HEK293T (cell line): ENCODE results near the gene NEUROD4.
"Not testable (repeated sequence)": the region's sequence is repeated elsewhere in the genome, so short reads cannot be mapped to it uniquely, and the experiment has no call there.

Experiments
- CTCF ChIA-PET: fragments of 350-600 bp; formaldehyde crosslinking; extraction: SDS; loops from one replicate; lab custom pipeline; 2021; ENCODE audit warnings: antibody characterized with exemption, inconsistent platforms; lab: Yijun Ruan, JAX
- POLR2A ChIA-PET: fragments of 350-600 bp; formaldehyde crosslinking; extraction: SDS; loops from one replicate; lab custom pipeline; 2020; ENCODE audit warnings: antibody characterized with exemption, inconsistent platforms; lab: Yijun Ruan, JAX
- DNase-seq: peaks from one replicate; pipeline ENCODE4 v3.0.0; 2012; ENCODE audit warnings: mixed read lengths; ENCODE audit errors: extremely low spot score
- ARNT ChIP-seq: fragments of 450-650 bp; IDR thresholded peaks from 2 replicates; pipeline ENCODE4 v1.6.1; 2017; ENCODE audit warnings: mild to moderate bottlenecking
- BHLHE40 ChIP-seq: fragments of 450-650 bp; IDR thresholded peaks from 2 replicates; pipeline ENCODE4 v1.6.1; 2016; ENCODE audit warnings: mild to moderate bottlenecking, moderate library complexity, borderline replicate concordance
- CTBP1 ChIP-seq: fragments of 450-650 bp; IDR thresholded peaks from 2 replicates; pipeline ENCODE4 v1.6.1; 2016; ENCODE audit warnings: borderline replicate concordance
- ELF4 ChIP-seq: fragments of 450-650 bp; IDR thresholded peaks from 2 replicates; pipeline ENCODE4 v1.6.1; 2017; ENCODE audit warnings: antibody characterized with exemption
- FOXA1 ChIP-seq: fragments of 450-650 bp; IDR thresholded peaks from 2 replicates; pipeline ENCODE4 v1.6.1; 2016; ENCODE audit warnings: mild to moderate bottlenecking
- FOXK2 ChIP-seq: fragments of 450-650 bp; IDR thresholded peaks from 2 replicates; pipeline ENCODE4 v1.6.1; 2016; ENCODE audit warnings: mild to moderate bottlenecking
- FOXM1 ChIP-seq: fragments of 450-650 bp; IDR thresholded peaks from 2 replicates; pipeline ENCODE4 v1.6.1; 2017; ENCODE audit warnings: mild to moderate bottlenecking, borderline replicate concordance
- HDGF ChIP-seq: fragments of 450-650 bp; IDR thresholded peaks from 2 replicates; pipeline ENCODE4 v1.6.1; 2017; ENCODE audit warnings: antibody characterized with exemption, borderline replicate concordance
- L3MBTL2 ChIP-seq: fragments of 450-650 bp; conservative IDR thresholded peaks from 2 replicates; pipeline ENCODE4 v1.6.1; 2016; ENCODE audit warnings: mild to moderate bottlenecking
- LEF1 ChIP-seq: fragments of 450-650 bp; IDR thresholded peaks from 2 replicates; pipeline ENCODE4 v1.6.1; 2017; ENCODE audit warnings: mild to moderate bottlenecking, borderline replicate concordance
- NFRKB ChIP-seq: fragments of 450-650 bp; IDR thresholded peaks from 2 replicates; pipeline ENCODE4 v1.6.1; 2016; ENCODE audit warnings: mild to moderate bottlenecking, moderate library complexity
- PKNOX1 ChIP-seq: fragments of 450-650 bp; IDR thresholded peaks from 2 replicates; pipeline ENCODE4 v1.6.1; 2016
- SP1 ChIP-seq: fragments of 450-650 bp; IDR thresholded peaks from 2 replicates; pipeline ENCODE4 v1.6.1; 2017
- SUZ12 ChIP-seq: fragments of 450-650 bp; IDR thresholded peaks from 2 replicates; pipeline ENCODE4 v1.6.1; 2016; ENCODE audit warnings: mild to moderate bottlenecking
- TARDBP ChIP-seq: fragments of 450-650 bp; IDR thresholded peaks from 2 replicates; pipeline ENCODE4 v1.6.1; 2016
- ZNF384 ChIP-seq: fragments of 450-650 bp; IDR thresholded peaks from 2 replicates; pipeline ENCODE4 v1.6.1; 2016

Gene NEUROD4

DNA sequence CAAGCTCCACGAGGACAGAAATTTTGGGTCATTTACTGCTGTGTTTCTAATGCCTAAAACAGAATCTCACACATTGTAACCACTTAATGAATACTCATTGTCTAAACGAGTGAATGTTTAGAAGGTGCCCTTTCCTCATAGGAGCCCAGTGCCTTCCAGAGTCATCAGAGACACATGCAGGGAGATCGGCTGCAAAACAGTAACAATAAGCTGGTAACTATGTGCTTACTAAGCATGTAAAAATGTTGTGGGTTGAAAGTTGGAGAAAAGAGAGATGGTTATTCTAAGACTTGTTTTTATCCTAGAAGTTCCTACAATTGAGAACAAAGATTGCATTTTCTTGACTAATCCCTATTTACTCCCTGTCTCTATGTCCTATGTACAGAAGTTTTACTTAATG lies 42.6 kb upstream of the NEUROD4 start:
- no peak for TF ChIP-seq ARNT
- no peak for TF ChIP-seq SUZ12
- TF ChIP-seq ZNF384 = no peak
- no peak for TF ChIP-seq CTBP1
- no peak for TF ChIP-seq L3MBTL2
- no peak for TF ChIP-seq FOXK2
- no peak for TF ChIP-seq LEF1
- no peak for TF ChIP-seq FOXM1
- ChIA-PET CTCF (no interaction called here), POLR2A (no interaction called here)
- no peak for DNase-seq

DNA sequence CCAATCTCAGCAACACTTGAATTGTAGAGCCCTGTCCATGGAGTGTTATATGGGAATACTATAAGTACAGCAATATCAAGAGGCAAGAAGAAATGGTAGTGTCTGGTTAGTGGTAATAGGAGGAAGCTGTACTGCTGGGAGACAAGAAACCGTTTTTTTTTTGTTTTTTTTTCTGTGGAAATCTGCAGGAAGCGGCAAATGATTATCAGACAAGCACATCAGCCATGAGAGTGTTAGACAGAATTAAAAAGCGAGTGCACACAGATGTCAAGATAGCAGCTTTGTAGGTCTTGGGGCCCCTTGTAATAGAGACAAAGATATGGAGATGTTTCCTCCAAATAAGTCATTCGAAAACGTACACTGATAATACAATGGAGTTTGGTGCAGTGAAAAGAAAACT lies 41.9 kb upstream of the NEUROD4 start:
- TF ChIP-seq PKNOX1 = no peak
- no peak for TF ChIP-seq SP1
- ChIA-PET POLR2A (no interaction called here), CTCF (no interaction called here)
- no peak for DNase-seq

DNA sequence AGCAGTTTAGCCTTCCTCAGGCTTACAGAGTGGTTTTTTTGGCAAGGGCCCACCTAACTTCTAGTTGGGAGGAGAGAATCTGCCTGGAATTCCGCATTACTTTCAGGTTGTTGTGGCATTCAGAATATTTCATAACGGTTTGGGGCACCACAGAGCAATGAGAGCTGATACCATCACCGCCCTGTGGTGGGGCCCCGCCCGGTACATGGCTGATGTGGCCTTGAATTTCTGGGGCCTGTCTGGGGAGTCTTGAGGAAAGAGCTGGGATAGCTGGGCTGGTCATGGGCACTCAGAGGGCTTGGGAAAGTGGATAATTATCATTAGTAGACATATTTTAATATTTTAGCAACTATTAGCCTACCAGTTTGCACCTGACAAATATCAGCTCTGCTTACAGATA lies 39.4 kb upstream of the NEUROD4 start:
- ChIA-PET CTCF (no interaction called here), POLR2A (no interaction called here)
- no peak for DNase-seq
- TF ChIP-seq L3MBTL2 = no peak
- TF ChIP-seq BHLHE40 = no peak
- TF ChIP-seq NFRKB = no peak
- TF ChIP-seq ELF4 = no peak
- no peak for TF ChIP-seq ARNT
- TF ChIP-seq ZNF384 = no peak

- ChIA-PET POLR2A (no interaction called here), CTCF (no interaction called here)
- DNase-seq = no peak
- TF ChIP-seq TARDBP (no peak), FOXA1 (no peak), L3MBTL2 (no peak), BHLHE40 (no peak), FOXK2 (no peak), PKNOX1 (no peak), ZNF384 (no peak), CTBP1 (no peak), ELF4 (no peak), SP1 (no peak), LEF1 (no peak), HDGF (no peak), NFRKB (no peak), SUZ12 (no peak)
Observed at GRCh38 chr12:54981796-54982195, 38.0 kb upstream of the NEUROD4 start.

DNA sequence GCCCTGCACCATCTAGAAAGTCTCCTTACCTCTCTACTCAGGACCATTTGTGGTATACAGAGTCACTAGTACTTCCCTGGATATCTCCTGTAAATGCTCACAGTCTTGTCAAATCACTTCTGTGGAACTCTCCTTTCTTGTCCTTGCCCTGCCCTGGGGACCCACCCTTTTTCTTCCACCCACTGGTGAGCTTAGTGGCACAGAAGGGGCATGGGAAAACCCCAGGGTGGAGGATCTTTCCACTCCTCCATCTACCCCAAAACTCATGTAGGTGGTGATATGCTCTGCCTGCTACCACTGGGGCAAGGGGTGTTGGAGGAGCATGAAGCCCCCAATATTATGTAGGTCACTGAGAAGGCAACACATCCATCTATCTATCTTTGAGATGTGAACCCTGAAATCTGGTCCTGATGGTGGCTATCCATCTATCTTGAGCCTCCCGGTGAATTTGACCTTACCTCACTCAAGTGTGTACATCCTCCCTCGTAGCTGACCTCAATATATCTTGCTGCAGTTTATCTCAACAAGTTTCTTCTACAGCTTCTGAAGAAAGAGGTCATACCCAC lies 36.2 kb upstream of the NEUROD4 start:
- ChIA-PET CTCF (no interaction called here), POLR2A (no interaction called here)

DNA sequence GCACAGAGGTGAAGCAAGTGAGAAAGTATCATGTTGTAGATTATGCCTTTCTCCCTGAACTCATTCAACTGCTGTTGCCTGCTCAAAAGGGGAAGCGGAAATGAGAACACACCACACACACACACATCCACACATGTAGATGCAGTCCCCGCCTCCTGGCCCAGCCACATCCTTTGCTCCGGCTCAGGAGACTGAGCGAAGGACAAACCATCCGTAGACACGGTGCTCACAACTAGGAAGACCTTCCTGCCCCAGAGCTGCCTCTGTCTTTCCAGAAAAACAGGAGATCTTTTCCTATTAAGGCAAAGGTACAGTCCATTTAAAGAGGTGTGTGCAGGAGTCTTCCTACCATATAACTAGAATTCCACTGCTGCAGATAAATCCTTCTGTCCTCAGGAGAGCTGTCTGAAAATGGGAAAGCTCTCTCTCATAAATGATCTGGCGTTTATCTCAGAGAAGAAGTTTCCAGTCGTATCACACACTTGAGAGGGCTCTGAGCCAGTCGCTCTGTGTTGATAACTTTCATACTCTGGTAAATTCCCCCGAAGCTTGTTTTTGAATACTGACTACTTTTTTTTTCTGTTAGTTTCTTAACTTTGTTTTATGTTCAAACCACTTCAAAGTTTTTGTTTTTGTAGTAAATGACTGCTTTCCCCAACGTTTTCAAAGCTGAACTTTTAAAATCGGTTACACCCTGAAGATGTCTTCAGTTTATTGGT lies 35.0 kb upstream of the NEUROD4 start, which contains the start of gene TESPA1:
Gene TESPA1 (minus strand): TSS at position 105 of the 719 bp plus-strand sequence. CDS start 10,200 bp downstream, outside the sequence.
- TF ChIP-seq LEF1 (no peak), SUZ12 (no peak), PKNOX1 (no peak), FOXA1 (no peak), TARDBP (no peak), FOXK2 (no peak), ELF4 (no peak), HDGF (no peak), FOXM1 (no peak)
- DNase-seq = no peak
- ChIA-PET CTCF (no interaction called here), POLR2A (no interaction called here)

More for the DNA sequence above, 36.2 kb upstream of the NEUROD4 start:
- DNase-seq = no peak
- TF ChIP-seq SP1 = no peak
- no peak for TF ChIP-seq TARDBP
- TF ChIP-seq ARNT = no peak
- TF ChIP-seq HDGF = no peak
- TF ChIP-seq FOXM1 = no peak
- TF ChIP-seq LEF1 = no peak
- no peak for TF ChIP-seq FOXA1
- TF ChIP-seq NFRKB = no peak
- no peak for TF ChIP-seq ZNF384
- TF ChIP-seq SUZ12 = no peak
- TF ChIP-seq BHLHE40 = no peak
- no peak for TF ChIP-seq ELF4
- TF ChIP-seq PKNOX1 = no peak
- TF ChIP-seq L3MBTL2 = no peak
- TF ChIP-seq CTBP1 = no peak
- no peak for TF ChIP-seq FOXK2

- POLR2A ChIA-PET, DNase-seq, CTCF ChIA-PET: not testable (repeated sequence)
Observed at GRCh38 chr12:54986773-54987172, 33.0 kb upstream of the NEUROD4 start.
